CD4-positive, alpha-beta T cell treated with Interleukin-21 for 1 hour (primary cell): ENCODE measurements around the gene PLEKHN1.
A peak's percentile ranks its signal among the peaks of the same experiment; 100 is the strongest.
"Not testable (repeated sequence)": the region's sequence is repeated elsewhere in the genome, so short reads cannot be mapped to it uniquely, and the experiment has no call there.

ENCODE experiments used
- DNase-seq: peaks from one replicate; pipeline ENCODE4 v3.0.0-alpha.2; 2020

Gene PLEKHN1

DNA sequence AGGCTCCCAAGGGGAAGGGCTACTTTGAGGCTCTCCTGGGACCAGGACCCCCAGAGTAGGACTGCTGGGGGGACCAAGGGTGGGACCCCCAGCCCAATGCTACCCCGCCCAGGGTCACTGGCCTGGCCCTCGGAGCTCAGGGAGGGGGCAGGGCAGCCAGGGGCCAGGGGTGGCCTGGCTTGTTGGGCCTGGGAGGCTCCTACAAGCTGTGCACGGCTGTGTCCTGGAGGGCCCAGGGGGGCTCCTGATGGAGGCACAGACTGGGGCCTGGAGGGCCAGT lies 31.4 kb downstream of the PLEKHN1 start:
- DNase-seq, result no peak

DNA sequence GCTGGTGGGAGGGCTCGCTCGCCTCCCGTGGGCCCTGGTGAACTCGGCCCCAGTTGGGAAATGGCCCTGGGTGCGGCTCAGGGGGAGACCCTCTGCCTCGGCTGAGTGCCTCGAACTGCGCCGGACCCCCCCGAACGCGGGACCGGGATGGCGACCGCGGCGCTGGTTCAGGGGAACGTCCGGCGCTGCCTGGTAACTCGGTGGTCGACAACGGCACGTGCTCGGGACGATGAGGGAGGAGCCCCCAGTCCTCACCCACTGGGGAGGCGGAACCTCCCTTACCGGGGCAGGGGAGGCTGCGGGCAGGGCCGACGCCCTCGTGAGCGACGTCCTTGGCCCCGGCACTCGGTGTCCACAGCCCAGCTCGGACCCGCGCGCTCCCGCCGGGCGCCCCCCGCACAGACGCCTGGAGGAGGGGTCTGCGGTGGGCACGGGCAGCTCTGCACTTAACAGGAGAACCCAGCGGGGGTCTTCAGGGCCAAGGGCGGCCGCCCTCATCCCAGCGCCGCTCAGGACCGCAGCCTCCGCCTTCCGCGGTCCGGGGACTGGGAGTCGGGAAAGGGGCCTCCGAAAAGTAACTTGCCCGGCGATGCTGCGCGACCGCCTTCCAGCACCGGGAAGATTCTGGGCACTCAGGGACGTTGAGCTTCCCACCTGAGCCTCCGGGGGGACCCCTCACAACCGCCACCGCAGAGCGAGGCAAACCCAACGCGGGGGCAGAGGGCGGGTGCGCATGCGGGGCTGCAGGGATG lies 31.9 kb downstream of the PLEKHN1 start:
- no peak for DNase-seq

DNA sequence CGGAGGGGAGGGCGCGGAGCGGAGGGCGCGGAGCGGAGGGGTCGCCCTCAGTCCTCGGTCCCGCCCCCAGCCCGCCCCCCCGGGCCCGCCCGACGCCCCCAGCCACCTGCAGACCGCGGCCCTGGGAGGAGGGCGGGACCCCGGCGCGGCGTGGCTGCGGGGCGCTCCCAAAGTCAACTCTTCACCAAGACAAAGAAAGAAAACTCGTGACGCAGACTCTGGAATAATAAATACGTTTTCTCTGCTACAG lies 32.4 kb downstream of the PLEKHN1 start:
- no peak for DNase-seq

DNA sequence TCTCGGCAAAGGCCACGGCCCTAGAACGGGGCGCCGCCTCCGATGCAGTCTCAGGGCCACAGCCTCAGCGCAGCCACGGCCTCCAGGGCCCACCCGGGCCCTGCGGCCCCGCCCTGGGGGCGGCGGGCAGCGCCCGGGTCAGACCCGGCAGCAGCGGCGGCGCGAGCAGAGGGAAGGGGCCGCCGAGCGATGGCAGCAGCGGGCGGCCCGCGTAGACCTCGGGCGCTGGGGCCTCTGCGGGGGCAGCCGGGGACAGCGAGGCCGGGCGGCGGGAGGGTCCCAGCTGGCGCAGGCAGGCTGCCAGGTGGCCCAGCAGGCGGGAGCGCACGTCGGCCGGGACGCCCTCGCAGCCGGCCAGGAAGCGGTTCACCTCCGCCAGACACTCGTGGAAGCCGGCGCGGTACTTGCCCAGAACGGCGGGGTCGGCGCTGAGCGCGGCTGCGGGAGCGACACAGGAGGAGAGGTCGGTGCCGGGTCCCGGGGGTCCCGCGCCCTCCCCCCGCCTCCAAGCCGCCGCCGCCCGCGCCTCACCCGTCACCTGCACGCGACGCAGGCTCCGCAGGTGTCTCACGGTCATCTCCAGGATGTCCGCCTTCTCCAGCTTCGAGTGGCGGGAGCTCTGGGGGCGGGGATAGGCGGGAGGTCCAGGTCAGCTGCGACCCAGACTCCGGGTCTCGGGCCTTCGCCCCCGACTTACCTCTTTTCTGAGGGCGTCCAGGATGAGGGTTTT lies 32.9 kb downstream of the PLEKHN1 start:
- DNase-seq, result no peak

DNA sequence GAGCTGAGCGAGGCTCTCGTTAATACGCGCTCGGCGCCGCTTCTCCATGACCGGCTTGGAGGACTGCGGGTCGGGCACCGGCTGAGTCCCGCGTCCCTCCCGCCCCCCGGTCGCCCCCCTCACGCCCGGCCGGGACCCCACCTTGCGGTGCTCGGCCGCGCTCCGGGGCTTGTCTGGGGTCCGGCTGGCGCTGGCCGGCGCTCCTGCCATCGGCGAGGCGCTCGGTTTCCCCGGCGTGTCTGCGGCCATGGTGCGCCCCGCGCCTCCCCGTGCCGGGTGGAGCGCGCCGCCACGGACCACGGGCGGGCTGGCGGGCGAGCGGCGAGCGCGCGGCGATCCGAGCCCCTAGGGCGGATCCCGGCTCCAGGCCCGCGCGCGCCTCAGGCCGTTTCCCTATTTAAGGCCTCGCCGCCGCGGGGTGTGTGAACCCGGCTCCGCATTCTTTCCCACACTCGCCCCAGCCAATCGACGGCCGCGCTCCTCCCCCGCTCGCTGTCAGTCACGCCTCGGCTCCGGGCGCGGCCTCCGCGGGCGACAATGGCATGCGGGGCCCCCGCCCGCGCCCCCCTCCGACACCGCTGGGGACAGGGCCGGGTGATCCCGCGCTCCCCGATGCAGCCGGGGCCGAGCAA lies 33.6 kb downstream of the PLEKHN1 start, which contains the start of gene HES4:
Gene HES4 (minus strand): TSS at position 373 of the 632 bp plus-strand sequence. CDS start 124 bp downstream, at position 249.
- DNase-seq, result peak; percentile 67

DNA sequence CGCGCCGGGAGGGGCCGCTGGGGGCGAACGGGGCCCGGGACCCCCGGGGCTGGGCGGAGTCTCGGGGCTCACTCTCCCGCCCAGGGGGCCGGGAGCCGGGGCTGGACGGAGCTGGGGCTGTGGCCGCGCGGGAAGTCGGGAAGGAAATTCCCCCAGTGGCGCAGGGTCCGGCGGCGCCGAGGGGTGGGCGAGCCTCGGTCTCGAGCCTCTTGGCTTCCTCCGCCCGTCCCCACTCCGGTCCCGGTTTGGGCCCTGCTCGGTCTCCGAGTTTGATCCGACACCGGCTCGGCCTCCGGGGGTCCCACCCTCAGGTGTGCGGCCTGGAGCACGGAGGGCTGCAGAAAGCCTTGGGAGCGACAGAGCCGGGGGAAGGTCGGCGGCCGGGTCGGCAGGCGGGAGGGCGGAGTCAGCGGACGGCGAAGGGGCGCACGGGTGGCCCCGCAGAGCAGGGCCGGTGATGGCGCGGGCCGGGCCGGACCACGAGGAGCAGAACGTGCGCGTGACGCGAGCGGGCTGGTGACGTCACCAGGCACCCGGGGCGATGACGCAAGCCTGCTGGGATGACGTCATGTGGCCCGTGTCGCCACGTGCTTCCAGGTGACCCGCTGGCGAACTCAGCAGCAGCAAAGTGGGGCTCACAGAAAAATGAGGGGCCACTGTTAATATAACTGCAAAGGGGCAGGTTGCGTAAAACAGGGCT lies 34.2 kb downstream of the PLEKHN1 start:
- DNase-seq, result peak; percentile 77

DNA sequence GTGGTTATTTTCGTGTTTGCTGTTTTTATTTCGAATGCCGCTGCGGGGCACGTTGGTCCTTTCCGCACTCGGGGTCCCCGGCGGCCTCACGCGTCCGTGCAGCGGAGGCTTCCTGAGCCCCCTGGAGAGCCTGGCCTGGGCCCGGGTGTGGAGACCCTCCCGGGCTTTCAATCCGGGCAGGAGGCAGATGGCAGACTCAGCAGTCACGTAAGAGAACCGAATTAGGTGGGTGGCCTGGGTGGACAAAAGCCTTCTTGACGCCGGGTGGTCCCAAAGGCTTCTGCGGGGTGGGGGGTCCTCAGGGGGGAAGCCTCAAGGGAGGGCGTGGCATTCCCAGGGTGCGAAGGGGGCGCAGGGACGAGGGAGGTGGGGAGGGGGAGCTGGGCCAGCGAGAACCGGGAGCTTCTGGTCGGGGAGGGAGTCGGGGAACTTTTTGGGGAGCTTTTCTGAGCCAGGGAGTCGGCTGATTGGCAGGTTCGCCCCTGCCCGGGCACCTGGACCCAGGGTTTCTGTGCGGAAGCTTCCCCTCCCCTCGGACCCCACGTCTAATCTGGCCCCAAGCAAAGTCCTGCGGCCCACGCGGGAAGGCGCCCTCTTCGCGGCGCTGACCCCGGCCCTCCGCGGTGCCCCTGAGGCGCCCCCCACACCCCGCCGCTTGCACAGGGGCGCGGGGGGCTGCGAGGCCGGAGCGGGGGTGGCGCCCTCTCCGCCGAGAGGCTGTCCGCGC lies 34.9 kb downstream of the PLEKHN1 start:
- no peak for DNase-seq

DNA sequence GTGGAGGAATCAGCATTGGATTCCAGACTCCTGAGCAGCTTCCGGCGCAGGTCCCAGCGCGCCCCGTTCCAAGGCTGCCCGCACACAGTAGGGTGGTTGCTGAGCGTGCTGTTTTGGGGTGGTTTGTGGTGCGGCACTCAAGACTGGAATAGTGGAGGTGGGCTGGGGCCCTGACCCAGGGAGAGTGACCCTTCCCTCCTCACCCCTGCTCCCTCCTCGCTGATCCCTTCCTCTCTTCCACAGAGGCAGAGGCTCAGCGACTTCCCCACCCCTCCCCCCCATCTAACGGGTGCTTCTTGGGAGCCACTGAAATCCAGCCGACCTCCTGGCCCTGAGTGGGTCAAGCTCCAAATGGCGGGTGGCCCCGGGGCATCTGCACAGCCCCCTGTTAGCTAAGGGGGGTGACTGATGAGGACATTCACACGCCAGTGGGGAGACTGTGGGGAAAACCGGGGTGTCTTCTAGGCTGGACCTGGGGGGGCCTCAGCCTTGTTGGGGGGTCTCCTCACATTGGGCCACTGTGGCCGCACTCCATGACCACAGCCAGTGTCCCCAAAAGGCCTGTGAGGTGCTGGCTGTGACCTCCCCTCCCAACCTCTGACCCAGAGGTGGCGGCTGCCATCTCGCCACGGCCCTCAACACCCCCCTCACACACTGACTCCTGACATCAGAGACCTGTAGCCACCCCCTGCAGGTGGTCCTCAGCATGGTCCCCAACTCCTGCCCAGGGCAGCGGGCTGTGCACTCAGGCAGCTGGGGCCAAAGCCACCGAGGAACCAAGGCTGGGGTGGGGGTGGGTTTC lies 37.5 kb downstream of the PLEKHN1 start:
- no peak for DNase-seq

DNA sequence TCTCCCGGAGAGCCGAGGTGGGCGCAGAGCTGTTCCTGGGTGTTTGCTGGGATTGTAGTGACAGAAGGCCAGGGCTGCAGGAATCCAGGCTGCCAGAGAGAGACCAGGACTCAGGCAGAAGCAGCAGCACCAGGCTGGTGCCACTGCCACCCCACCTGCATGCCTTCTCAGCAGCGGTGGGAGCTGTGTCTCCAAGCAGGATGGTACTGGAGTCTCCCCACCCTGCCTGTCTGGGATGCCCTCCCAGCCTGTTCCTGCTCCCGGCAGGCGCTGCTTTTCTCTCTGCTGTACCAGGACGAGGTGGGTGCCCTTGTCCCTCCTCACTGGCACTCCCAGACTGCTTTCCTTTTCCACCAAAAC lies 38.1 kb downstream of the PLEKHN1 start:
- DNase-seq, result no peak

DNA sequence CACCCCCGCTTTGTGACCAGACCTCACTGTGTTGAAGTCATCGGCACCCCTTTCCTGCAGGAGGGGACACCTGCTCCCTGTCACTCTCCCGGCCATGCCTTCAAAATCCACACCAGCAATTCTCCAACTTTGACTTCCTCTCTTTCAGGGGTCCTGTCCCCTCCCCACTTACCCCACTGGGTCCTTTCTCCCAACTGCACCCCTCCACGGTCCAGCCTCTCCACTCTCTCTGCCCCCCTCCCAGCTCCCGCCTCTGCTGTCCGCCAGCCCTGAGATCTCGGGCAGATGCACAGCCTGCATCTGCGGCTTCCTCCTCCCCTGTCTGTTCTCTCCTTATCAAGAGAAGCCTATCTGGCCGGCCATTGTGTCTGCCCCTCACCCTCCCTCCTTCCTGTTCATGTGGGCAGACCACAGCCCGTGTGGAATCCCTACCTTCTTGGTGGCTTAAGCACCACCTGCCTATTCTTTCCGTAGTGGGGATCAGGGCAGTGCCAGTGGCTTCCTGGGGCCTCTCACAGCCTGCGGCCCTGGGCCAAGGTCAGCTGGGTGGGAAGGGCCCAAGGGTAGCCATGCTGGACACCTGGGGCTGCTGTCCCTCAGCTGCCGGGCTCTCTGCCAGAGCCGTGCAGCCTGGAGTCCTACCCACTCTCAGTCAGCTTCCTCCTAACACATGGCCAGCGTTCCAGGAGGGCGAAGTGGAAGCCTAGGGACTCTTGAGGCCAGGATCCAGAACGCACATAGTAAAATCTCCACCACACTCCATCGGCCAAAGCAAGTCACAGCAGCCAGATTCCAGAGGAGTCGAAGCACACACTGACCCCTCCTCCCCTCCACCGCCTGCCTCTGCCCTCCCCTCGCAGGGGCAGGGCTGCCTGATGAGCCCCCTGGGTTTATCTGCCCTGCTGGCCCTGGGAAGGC lies 38.8 kb downstream of the PLEKHN1 start:
- DNase-seq, result no peak

DNA sequence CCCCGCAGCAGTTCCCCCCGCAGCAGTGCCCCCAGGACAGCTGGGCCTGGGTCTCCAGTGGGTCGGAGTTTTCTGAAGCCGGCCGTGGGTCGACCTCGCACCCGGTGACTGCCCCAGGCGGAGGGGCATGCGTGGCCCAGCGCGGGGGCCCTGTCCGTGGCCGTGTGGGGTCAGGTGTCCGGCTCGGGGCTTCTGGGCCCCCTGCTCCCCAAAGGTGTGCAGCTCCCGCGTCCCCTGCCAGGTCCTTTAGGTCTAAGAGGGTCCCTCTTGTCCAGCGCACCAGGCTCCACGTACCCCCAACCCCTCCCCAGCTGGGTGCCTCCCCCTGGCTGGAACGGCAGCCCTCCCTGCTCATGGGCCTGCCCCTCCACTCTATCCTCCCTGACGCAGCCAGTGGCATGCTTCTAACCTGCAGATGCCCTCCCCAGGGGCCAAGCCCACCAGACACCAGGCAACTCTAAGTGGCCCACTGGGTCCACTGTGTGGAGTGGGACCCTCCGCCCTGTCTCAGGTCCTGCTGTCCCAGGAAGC lies 39.6 kb downstream of the PLEKHN1 start:
- no peak for DNase-seq

DNA sequence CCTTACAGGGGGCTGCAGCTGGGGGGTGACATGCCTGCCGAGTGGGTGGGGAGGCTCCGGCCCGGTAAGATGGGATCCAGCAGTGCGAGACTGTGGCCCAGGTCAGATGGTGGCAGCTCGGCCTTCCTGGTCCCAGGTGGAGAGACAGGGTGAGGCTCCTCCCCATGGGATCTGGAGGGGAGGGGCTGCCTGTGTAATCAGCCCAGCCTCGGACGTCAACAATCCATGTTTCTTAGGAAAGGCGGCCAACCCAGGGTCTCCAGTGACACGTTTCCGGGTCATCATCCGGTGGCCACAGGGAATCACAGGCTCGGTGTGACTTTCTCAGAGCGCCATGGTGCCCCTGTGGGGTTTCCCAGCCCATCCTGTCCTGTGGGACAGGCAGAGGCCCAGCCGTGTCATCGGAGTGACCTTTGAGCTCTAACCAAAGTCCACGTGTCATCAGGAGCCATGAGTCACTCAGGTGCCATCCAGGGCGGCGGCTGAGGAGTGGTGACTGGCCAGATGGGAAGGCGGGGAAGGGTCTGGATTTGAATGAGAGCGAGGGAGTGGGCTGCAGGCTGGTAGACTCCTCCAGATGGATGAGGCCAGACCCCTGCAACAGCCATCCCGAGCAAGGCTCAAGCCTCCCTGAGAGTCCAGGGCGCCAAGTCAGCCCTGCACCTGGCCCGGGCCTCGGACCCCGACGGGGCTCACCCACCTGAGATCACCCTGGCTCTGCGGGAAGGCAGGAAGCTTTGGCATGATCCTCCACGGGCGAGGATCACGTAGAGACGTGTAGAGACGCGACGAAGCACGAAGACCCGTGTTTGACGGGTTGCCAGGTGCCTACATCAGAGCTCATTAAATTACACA lies 40.2 kb downstream of the PLEKHN1 start:
- DNase-seq, result no peak

DNA sequence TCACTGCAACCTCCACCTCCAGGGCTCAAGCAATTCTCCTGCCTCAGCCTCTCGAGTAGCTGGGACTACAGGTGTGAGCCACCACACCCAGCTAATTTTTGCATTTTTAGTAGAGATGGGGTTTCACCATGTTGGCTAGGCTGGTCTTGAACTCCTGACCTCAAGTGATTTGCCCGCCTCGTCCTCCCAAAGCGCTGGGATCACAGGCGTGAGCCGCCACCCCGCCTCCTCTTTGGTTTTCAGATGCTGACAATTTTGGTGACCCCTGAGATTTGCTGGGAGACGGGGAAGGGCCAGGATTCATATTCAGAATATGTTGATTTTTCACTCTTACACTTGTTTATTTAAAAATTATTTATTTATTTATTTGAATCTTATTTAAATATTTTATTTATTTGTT lies 43.8 kb downstream of the PLEKHN1 start:
- not testable (repeated sequence) for DNase-seq

DNA sequence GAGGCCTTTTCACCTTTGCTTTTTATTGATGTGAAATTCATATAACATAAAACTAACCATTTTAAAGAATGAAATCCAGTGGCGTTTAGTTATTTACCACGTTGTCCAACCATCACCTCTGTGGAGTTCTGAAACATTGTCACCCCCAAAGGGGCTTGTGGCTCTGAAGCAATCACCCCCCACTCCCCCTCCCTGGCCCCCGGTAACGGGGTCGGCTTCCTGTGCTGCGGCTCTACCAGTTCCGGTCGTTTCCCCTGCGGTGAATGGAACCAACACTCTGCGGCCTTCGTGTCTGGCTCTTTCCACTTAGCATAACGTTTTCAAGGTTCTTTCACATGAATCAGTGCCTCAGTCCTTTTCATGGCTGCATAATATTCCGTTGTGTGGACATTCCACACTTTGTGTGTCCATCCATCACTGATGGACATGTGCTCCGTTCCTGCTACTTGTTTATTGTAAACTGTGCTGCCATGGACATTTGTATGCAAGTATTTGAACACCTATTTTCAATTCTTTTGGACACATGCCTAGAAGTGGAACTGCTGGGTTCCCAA lies 45.2 kb downstream of the PLEKHN1 start:
- DNase-seq, result no peak

DNA sequence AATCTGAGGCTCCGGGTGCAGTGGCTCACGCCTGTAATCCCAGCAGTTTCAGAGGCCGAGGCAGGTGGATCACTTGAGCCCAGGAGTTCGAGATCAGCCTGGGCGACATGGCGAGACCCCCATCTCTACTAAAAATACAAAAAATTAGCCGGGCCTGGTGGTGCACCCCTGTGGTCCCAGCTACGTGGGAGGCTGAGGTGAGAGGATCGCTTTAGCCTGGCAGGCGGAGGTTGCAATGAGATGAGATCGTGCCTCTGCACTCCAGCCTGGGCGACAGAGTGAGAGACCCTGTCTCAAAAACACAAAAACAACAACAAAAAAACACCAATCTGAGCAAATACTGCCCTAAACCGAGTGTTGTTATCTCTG lies 46.4 kb downstream of the PLEKHN1 start:
- not testable (repeated sequence) for DNase-seq

DNA sequence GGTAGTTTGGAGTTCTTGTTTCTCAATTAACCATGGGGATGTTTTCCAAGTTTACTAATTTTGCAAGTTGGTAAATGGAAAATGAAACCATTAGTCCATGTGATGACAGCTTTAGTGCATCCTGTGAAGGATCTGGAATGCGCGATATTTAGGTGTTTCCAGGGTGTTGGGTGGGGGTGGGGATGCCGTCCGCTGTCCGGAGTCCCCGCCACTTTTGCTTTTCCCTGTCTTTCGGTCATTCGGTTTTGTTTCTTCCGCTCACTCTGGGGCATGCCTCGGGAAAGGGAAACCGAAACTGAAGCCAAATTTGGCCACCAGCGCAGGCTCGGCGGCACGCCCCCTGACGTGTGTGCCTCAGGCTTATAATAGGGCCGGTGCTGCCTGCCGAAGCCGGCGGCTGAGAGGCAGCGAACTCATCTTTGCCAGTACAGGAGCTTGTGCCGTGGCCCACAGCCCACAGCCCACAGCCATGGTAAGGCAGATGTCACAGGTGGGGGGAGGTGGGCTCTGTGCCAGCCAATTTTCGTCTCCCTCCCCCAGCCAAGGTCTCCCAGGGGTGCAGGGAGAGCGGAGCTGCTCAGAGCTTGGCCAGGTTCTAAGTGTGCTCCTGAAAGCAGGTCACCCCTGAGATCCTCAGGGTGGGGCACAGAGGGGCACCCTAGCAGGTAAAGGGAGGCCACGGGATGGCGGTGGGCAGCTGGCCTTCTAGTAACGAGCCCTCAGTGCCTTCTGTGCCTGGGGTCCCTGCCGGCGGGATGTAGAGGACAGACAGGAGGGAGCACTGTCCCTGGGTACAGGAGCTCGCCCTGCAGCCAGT lies 47.0 kb downstream of the PLEKHN1 start, which contains the start of gene ISG15:
Gene ISG15 (plus strand): TSS at position 393 of the 817 bp plus-strand sequence. CDS start 77 bp downstream, at position 470.
- peak; percentile 91 for DNase-seq

DNA sequence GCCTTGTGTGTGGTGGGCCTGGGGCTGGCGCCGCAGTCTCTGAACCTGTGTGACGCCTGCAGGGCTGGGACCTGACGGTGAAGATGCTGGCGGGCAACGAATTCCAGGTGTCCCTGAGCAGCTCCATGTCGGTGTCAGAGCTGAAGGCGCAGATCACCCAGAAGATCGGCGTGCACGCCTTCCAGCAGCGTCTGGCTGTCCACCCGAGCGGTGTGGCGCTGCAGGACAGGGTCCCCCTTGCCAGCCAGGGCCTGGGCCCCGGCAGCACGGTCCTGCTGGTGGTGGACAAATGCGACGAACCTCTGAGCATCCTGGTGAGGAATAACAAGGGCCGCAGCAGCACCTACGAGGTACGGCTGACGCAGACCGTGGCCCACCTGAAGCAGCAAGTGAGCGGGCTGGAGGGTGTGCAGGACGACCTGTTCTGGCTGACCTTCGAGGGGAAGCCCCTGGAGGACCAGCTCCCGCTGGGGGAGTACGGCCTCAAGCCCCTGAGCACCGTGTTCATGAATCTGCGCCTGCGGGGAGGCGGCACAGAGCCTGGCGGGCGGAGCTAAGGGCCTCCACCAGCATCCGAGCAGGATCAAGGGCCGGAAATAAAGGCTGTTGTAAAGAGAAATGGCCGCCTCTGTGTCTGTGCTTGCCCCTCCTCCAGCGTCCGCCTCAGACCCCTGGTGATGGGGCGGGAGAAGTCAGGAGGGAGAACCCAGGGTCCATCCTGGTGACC lies 47.8 kb downstream of the PLEKHN1 start:
- DNase-seq, result peak; percentile 54
